HG03460 (cell line): Measurements from ENCODE around the gene CTNNA2.
"Not testable (repeated sequence)": the region's sequence is repeated elsewhere in the genome, so short reads cannot be mapped to it uniquely, and the experiment has no call there.

Experiments
- ATAC-seq: cut with Tn5 transposase; IDR thresholded peaks from one replicate; pipeline ENCODE4 v1.9.1; 2021; ENCODE audit not compliant: unreplicated experiment

The CTNNA2 gene

GRCh38 chr2:80128080-80128479, 615.2 kb downstream of the CTNNA2 start:
- ATAC-seq, result no peak

GRCh38 chr2:80132281-80132680, 619.4 kb downstream of the CTNNA2 start:
- no peak for ATAC-seq

DNA sequence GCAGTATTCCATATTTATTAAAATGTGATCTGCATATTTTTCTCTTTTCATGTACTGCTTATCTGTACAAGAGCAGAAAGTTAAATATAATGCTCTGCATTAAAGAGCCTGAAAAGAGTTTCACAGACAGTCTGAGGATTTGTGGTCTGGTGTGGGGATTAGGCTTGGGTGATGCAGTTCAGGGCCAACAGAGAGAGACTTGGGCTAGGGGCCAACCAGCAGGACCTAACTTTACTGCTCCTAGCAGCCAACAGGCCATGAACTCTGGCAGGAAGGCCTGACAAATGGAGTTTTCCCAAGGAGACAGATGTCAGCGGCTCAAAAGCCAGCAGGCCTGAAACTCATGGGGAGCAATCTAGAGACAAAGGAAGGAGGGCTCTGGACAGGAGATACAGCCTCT, 622.1 kb downstream of the CTNNA2 start:
- no peak for ATAC-seq

- ATAC-seq, result no peak
These were observed 623.5 kb downstream of the CTNNA2 start for GRCh38 chr2:80136338-80136737.

DNA sequence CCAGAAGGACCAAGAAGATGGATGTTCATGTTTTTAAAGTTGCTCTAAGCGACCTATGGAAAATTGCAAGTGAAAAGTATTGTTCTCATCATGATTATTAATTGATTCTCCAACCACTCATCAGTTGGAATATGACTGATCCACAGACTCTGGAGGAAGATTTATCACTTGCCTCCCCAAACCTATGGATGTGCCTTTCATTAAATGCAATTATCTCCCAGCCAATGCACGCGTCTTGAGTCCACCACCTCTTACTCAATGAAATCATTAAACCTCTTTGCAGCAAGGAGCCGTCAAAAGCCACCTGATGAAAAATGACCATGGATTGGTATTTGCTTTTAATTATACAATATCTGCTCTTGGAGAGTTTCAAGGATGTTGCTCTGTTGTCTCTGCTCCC, 626.1 kb downstream of the CTNNA2 start:
- ATAC-seq, result no peak

DNA sequence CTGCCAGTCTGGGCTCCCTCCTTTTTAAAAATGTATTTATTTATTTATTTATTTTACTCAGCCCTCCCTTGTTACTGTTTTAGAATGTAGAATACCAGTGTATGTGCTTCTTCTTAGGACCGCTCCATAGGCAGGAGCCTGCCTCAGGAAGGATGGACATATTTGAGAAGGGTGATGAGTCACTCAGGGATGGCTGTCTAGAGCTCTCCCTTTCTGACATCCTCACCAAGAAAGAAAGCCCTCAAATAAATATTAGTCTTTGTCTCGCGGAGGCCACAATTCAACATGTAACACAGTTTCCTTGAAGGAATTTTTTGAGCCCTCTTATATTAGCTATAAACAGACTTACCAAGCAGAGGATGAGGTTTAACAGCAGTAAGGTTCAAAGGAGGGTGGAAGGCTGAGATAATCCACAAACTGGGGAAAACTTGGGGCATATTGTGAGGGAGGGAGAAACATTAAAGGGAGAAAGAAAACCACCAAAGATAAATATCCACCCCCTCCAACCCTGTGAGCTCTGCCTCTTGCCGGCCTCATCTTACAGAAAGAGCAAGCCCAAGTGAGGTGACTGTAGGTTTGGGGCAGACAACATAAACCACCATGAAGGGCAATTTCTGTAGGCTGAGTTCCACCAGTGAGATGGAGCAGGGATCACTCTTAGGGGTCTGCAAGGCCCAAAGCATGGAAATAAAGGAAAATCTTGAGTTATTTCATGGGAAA, 628.3 kb downstream of the CTNNA2 start:
- no peak for ATAC-seq

DNA sequence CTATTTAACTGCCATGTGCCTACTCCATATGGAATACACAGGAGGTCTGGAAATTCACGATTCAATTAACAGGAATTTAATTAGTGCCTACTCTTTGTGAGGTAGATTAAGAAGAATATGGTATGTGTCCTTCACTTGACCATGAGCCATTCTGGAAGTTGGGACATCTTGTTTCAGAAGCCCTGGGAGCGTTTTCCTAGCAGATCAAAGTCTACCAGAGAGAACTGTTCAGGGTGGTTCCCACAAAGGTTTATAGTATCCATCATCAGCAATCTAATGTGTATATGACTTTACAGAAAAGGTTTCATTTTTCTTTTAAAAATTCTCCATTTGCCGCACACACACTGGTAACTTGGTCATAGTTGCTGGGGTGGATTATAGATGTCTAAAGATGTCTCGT, 632.6 kb downstream of the CTNNA2 start:
- no peak for ATAC-seq

- ATAC-seq, result not testable (repeated sequence)
These were observed 633.9 kb downstream of the CTNNA2 start for GRCh38 chr2:80146757-80147156.

GRCh38 chr2:80147690-80148089, 634.8 kb downstream of the CTNNA2 start:
- no peak for ATAC-seq

- no peak for ATAC-seq
These were observed 636.1 kb downstream of the CTNNA2 start for GRCh38 chr2:80148906-80149305.

- ATAC-seq, result no peak
These were observed 637.1 kb downstream of the CTNNA2 start for GRCh38 chr2:80149991-80150390.

GRCh38 chr2:80151248-80151647, 638.4 kb downstream of the CTNNA2 start:
- ATAC-seq, result no peak

- no peak for ATAC-seq
These were observed 638.8 kb downstream of the CTNNA2 start for GRCh38 chr2:80151651-80152050.

- no peak for ATAC-seq
These were observed 640.3 kb downstream of the CTNNA2 start for GRCh38 chr2:80153151-80153550.

GRCh38 chr2:80153768-80154167, 640.9 kb downstream of the CTNNA2 start:
- no peak for ATAC-seq

DNA sequence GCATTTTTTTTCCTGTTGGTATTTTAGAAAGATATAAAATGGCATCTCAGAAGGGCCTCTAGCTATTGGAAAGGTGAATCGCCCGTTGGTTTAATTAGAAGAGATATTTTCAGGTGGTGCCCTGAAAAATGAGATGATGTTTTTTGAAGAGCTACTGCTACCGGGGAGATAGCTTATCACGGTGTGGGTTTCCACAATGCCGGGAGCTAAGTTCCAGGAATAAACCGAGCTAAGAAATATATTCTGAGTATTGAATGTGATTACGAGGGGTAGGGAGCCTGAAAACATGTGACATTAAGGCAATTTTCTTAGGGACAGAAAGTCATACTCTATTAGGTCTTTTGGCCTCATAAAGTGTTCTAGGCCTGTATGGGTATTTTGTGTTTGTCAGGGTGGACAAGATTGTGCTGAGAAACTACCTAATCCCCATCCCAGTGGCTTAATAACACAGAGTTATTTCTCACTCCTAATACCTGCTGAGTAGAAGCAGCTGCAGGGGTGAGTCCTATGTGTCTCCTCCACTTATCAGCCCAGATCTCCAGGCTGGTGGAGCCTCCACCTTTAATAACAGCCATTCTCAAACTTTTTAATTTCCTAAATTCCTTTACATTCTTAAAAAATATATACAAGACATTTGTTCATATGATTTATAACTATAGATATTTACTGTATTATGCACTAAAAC, 641.5 kb downstream of the CTNNA2 start:
- no peak for ATAC-seq

GRCh38 chr2:80164375-80164774, 651.5 kb downstream of the CTNNA2 start:
- ATAC-seq, result no peak

DNA sequence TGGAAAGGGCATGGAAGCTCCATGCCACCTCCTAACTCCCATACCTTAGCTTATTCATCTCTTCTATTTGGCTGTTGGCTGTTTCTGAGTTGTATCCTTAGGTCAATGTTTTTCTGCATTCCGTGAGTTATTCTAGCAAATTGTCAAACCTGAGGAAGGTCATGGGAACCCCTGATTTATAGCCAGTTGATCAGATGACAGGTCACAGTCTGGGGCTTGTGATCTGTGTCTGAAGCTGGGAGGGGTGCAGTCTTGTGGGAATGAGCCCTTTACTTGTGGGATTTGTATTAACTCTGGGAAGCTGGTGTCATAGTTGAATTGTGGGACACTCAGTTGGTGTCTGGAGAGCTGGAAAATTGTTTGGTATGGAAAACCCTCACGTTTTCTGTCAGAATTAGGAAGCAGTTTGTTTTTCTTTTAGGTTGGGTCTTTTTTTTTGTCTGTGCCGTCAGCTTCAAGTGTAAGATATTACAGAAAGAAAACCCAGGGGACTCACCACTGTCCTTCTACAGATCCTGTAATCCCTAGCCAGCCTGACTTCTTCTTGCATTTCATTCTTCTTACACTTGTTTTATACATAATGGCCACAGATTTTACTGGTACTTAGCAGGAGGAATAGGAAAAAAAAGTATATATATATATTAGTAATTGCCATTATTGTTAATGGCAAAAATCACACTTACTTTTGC, 653.8 kb downstream of the CTNNA2 start:
- ATAC-seq, result no peak

- ATAC-seq, result no peak
These were observed 654.5 kb downstream of the CTNNA2 start for GRCh38 chr2:80167284-80167808.

- no peak for ATAC-seq
These were observed 655.2 kb downstream of the CTNNA2 start for GRCh38 chr2:80168037-80168436.

DNA sequence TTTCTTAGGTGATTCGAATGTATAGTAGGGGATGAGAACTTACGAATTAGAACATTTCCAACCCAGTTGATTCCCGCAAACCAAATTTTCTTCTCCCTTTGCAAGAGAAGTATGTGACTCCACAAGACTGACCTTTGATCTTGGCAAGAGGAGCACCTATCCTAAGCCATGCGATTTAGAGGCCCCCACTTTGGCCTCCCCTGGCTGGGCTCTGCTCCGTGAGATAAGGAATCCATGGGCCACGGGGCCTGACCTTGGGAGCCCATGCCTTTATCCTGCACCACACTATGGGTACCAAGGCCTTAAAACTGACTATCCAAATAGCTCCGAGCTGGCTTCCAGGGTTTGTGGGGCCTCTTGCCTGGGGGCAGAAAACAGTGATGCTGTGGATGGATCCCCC, 656.0 kb downstream of the CTNNA2 start:
- no peak for ATAC-seq
